Stimulated activated CD8-positive, alpha-beta memory T cell treated with anti-CD3 and anti-CD28 coated beads, Interleukin-15, amount 100 ng/mL, for 4 hours (primary cell): Measurements from ENCODE around the gene SIX3.

ENCODE experiments used
- DNase-seq, 2 donors: peaks; one replicate each; pipeline ENCODE4 v3.0.0-alpha.2; 2020; ENCODE audit warnings: low read depth in 2 of 2

Gene SIX3

DNA sequence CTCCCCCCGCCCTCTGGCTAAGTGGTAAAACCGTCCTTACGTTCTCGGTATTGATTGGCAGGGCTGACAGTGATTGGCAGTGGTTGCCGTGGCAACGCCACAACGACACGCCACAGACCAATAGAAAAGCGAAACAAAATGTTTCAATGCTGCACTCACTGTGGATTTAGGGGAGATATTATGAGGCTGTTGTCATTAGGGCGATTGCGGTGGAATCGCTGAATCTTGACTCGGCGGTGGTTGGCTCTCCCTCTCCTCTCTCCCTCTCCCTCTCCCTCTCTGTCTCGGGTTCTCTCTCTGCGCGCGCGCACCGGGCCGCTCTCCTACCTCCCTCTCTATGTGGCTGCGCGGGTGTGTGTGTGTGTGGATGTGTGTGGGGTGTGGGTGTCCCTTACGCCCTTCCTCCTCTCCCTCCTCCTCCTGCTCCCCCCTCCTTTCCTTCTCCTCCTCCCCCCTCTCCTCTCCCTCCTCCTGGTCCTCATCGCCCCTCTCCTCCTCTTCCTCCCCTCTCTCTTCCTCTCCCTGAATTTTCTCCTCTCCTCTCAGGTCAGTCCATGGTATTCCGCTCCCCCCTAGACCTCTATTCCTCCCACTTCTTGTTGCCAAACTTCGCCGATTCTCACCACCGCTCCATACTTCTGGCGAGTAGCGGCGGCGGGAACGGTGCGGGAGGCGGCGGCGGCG, at the start of gene SIX3:
SIX3 (plus strand) TSS at position 152 of the 684 bp plus-strand sequence; CDS start at position 555, 403 bp downstream.
- no peak for DNase-seq

DNA sequence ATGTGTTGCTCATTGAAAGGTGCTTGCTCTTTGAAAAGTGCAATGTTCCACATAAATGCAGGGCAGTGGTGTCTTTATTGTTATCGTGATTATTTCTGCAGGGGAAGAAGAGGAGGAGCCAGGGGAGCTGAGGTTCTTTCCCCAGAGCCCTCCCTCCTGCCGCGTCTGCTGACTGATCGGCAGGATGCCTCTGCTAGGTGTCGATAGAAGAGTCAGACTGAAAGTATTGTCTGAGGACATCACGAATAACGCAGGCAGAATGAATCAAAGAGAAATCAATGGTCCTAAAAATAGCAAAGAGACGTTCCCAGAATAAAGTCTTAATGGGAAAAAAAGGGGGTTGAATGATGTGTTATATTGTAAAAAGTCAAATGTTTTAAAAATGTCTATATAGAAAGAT, 47.4 kb upstream of the SIX3 start:
- no peak for DNase-seq

DNA sequence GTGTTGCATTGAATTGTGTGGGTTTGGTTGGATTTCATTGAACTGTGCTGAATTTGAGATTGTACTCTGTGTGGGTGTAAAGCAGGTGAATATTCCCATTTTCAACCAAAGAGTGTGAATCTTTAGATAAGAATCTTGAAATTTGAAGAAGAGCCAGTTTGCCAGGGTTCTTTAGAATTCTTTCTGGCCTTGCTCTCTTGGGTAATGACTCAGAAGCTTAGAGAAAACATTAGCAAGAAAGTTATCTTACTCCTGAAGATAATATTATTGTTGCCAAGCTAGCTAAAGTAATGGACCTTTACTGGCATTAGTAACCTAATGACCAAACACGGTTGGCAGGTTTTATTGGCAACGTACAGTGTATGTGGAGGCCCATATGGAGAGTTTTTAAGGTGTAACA, 46.4 kb upstream of the SIX3 start:
- no peak for DNase-seq

DNA sequence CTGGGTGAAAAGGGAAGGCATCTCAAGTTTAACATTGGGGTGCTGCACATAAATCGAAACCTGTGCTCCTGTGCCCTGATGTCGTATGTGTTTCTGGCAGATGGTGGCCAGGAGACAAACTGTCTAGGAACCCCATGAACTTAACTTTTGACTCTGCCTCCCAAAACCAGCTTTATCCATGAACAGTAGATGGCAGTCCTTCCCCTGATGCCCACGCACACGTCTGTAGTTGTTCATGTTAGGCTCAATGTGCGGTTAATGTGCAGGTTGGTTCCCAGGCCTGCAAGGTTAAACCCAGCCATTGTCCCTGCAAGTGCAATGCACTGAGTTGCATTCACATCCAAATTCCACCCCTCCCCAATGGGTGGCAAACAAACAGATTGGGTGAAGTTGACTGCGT, 44.1 kb upstream of the SIX3 start:
- no peak for DNase-seq

DNA sequence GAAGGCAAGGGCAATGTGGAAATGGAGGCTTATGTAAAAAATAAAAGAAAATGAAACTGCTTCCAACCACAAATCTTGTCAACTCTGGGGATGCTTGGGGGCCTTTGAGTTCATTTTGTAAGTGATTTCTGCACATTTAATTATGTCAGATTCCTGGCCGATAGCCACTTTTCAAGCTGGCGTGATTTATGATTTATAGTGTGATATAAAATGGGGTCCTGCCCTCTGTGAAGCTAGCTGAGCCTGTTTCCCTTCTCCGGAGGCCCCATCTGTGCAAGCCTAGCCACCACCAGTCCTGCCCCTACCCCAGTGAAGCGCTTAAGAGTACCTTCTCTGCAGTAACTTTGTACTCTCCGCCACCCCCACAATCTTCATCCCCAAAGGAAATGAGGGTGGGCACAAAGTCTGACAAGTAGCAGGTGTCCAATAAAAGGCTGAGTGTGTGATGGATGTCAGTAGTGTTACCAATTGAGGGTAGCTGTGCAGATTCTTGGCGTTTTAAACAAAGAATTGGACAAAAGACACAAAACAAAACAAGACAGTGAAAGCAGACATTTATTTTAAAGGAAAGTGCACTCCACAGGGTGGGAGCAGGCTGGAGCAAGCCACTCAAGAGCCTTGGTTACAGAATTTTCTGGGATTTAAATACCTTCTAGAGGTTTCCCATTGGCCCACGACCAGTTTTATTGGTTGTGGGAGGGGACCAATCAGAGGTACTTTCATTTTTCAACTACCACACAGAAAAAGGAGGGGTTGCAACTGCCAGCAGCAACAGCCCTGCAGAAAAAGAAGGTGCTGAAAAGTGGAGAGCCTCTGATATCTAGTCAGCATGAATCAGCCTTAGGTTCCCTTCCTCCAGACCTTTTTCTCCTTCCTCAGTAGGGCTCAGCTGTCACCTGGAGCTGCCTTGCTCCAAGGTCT, 39.0 kb upstream of the SIX3 start:
- no peak for DNase-seq

DNA sequence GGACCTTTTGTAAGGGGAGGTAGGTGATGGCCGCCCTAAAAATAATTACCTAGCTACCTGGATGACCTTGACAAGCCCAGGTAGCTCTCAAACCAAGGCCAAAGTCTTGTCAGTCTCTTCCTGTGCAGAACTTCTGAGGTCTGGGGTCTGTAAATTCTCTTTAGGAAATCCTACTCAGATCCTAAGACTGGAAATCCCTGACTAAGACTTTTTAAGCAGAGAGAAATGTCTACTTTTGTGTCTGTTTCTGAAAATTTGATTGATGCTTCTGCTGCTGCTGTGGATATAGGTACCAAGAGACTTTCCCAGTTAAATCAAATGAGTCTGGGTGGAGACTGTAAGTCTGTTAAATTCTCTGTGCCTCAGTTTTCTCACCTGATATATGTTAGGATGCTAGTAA, 36.9 kb upstream of the SIX3 start:
- no peak for DNase-seq

DNA sequence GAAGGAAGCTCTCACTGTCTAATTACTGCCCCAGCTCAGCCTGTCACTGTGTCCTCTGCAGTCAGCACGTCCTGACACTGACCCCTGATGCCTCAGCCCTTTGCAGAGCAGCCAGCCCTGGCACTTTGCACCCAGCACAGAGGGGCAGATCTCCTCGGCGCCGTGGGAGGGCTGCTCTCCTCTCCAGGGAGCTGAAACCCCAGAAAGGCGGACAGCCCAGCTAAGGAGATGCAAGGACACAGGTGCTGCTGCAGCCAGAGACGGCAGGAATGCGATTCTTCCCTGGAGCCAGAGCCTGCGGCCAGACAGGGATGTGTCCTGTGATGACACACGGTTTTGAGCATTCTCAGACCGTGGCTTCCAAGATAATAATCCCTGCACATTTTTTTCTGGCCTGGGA, 34.5 kb upstream of the SIX3 start:
- DNase-seq, result no peak

DNA sequence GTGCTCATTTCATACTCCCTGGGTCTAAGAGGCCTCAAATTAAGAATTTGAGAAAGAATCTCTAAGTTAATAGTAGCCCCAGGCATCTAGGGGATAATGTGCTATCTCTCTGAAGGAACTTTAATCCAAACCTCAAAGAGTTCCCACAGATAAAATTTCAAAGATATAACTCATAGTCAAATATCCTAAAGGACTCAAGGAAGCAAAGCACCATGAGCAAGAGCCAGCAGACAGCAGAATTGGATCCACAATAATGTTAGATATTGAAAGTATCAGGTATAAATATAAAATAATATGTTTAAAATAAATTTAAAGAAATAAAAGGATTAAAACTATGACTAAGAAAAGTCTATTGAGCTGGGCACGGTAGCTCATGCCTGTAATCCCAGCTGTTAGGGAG, 31.7 kb upstream of the SIX3 start:
- no peak for DNase-seq

DNA sequence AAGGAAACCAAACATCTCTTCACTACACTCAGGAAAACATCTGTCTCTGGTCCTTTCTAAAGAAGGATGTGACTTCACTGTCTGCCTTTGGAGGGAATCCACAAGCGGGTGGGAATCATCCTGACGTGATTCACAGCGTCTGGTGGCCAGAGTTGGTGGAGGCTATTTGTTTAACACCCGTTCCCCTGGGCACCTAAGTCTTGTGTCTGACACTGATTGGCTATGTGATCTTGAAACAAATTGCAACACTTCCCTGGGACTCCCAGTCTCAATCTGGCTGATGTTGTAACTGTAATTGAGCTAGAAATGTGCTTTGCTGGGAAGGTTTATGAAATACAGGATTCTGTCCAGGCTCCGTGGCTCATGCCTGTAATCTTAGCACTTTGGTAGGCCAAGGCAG, 28.8 kb upstream of the SIX3 start:
- DNase-seq, result no peak

DNA sequence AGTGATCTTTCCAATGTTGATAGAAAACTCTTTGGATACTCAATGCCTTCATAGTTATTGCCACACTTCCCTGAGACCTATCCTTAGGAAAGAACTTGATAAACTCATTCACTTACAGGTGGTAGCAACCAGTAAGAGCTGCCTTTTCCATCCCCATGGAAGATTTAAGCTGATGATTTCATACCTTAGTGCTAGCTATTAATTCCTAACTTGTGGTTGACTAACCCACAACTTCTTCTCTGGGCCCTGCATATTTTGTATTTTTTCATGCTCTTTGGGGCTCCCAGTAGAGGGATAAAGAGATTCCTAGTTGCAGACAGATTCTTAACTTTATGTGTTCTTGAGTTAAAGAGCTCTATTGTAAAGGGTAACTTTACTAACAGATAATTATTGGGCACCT, 25.2 kb upstream of the SIX3 start:
- DNase-seq, result no peak

DNA sequence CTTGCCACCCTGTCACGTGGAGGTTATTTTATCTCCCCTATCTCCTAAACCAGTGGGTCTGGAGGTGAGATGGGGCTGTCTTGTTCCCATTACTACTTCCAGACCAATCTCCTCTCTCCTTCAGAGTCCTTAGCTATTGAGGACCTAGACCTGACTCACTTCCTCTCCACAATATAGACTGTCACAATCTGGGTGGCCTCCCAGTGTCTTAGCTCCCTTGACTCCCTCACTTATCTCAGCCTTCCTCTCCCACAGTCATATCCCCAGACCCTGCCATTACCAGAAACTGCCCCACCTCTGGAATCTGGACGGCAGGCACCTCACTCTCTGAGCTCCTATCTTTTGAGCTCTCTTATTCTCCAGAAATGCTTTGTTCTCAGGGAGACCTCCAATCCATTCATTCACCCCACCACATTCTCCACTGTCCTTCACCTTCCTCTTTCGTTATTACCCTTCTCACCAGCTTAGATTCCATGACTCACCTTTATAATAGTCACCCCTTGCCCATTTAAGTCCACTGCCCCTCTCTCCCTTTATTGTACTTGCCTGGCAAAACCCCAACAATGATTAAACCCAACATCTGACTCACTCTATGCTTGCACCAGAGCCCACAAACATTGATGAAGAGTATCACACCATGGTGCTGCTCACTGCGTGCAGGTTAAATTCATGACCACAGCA, 23.3 kb upstream of the SIX3 start:
- no peak for DNase-seq

DNA sequence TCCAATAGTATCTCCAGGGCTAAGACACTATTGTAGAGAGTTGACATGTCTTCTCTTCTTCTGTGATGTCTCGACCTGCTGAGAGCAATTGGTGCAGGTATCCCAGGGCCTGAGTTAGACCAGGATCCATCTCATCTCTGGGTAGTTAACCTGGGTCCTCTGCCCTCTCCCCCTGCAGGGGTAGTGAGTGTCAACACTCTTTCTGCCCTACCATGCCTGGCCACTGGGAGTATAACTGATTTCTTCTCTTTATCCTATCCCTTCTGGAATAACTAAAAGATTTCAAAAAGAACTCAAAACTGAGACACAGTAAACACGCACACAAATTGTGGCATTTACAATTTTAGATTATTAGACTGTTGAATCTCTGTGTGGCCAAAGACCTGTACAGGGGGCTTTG, 20.8 kb upstream of the SIX3 start:
- no peak for DNase-seq

DNA sequence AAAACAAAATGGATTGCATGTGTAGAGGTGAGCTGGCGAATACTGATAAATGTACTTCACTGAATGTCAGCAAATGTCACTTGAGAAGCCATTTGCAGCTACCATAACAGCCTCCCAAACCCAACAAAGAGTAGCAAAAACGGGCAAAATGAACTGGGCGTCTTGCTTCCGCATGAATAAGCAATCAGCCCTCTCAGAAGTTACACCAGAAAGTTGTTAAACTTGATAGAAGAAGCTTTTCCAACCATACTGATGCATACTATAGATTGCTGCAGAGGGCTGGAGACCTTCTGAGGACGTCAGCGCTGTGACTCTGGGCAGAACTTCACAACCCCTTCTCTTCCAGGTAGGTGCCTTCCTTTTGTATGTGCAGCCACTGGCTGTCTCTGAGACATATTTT, 18.7 kb upstream of the SIX3 start:
- no peak for DNase-seq

DNA sequence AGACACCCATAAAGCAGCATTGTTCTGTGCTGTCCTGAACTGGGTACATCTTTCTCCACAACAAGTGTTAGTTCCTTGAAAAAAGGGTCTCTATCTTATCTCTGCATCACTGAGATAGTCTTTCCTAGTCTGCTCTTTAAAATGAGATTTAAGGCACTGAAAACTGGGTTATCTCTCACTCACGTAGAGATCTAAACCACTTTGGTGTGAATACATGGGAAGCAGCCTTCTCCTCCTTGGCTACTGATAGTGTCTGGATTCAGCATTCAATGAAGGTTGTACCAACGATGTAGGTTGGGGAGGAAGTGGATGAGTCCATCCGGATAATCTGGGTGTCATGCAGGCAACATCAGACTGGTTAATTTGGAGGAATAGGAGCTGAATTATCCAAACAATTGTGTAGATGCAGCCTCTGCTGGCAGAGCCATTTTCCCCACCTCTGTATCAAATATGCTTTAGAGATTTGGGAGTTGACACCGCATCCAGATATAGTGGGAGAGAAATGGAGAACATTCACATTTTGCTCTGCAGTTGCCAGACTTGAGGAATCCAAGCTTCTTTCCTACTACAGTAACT, 15.9 kb upstream of the SIX3 start:
- DNase-seq, result no peak

DNA sequence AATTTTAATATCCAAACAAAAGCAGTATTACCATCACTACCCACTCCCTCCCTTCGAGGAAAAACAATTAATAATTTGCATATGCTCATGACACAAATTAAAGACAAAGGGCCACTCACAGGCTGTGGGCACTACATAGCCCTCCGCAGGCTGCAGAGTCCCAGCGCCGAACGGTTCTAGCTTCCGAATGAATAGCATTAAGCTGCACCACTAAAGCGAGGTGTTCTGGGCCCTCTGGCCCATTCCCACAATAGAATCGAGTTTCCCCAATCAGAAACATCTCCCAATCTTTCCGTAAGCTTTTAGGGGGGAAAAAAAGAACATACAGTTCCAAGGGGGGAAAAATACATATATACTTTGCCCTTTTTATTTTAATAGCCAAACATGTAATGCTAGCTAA, 14.5 kb upstream of the SIX3 start:
- DNase-seq, result no peak

DNA sequence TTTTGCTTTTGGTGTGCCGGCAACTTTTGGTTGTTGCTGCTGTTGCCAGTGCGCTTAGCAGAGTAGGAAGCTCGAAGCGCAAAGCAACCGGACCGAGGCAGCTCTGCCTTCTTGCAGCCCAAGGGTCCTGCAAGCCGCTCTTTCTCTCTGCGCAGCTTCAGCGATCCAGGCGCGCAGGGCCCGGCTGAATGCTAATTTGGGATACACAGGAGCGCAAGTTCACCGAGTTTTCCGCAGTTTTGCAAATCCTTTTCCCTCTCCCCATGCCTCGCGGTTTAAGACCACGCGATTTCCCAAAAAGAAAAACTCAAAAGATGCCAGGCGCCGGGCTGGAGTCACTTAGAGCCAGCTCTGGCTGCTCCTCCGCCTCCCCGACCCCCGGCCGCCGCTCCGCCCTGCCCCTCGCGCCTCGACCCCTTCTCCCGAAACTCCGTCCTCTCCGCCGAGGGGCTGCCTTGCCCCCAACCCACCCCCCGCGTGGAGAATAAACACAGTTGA, 13.5 kb upstream of the SIX3 start:
- DNase-seq, result no peak

DNA sequence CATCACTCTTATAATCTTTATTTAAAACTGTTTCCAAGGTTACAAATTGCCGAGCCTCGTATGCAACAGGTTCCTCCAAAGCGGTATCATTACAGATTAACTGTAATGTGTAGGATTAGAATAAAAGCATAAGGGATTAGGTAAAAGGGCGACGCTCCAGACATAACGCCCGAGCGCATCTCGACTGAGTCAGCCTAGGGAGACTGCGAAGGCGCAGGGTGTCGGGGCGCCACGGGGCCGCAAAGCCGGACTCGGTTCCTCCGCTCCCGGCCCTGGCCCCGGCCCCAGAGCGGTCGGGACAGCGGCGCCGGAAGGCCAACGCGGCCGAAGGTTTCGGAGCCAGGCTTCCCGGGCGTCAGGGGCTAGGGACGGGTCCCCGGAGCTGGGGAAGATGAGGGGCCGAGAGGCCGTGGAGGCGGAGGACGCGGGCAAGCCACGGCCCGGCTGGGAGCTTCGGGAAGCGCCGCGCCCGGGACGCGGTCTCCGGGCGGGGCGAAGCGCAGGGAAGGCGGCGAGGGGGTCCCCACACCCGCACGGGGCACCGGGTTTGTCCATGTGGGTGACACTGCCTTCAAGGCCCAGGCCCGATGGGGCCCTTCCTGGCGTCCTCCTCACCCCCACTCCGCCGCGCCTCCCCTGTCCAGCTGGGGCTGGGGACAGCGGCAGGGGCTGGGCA, 12.9 kb upstream of the SIX3 start:
- DNase-seq, result no peak

DNA sequence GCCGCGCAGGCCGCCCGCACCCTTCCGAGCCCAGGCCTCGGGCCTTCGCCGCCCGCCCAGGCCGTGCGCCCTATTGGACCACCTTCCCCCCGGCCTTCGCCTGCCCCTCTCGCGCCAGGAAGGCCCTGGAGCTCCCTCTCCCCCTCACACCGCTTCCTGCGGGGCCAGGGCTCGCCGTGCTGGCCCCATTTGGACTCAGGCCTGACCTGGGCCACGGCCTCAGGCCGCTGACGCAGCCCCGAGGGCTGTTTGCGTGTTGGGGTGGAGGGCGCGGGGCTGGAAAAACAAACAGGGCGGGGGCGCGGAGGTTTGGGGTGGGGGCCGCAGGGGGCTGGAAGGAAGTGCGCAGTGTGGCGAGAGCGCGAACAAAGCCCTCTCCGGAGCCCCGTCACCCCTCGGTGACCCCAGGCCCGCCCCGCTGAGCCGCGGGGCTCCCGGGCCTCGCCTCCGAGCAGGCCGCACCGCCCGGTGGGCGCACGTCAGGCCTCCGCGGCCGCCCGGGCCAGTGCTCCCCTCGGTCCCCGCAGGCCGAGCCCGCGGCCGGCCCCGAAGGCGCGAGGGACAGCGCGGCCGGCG, 12.3 kb upstream of the SIX3 start:
- DNase-seq, result no peak

DNA sequence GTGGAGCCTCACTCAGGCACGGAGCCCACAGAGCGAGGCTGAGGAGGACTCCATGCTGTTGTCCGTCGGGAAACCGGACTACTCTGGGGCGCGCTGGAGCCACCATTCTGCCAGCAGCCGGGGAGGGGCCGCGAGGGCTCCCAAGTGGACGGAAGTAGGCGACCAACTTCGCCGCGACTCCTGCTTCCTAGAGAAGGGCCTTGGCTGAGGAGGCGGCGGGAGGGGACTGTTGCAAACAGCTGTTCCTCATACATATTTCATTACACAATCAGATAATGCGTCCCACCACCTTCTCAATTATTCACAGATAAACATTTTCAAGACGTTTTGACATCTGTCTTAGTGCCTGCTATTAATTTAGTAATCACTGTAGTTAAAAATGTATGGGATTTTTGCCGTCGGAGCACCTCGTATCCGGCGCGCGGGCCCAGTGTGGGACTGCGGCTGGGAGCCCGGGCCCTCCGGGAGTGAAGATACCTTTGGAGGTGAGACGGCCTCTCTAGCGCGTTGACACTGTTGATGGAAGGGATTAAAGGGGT, 11.7 kb upstream of the SIX3 start:
- DNase-seq, result no peak

DNA sequence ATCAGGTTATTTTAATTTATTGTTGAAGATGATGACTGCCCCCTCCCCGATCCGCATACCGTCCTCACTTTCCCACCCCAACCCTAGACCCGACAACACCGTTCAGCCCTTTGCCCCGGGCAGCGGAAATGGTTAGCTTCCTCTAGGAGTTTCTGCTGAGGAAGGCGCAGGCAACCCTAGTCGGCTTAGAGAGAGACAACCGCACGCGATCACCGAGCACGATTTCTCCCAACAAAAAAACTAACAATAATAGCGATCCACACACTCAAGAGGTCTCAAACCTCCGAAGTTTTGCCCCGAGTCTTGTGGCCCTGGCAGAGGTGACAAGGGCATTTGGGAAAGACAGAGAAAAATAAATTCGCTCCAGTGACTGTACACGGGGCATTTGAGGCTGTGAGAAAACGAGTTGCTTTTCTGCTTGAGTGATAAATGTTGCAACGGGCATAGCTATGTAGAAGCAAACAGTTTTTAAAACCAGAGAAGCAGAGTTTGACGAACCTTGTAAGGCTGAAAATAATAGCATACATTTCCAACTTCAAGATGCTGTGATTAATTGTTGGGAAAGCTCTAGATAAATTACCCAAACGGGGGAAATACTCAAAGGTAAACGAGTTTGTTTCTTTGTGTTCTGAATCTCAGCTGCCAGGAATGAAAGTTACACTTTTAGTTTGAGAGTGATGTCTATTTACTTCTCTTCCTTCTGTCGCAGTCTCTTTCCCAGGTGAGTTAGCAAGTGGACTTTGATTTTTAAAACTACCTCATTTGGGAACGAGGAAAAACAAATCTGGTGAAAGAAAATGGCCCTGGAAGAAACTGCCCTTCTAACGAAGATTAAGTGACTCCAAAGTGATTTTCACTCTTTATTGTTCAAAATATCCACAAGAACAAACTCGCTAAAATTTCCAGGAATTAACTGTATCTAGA, 11.0 kb upstream of the SIX3 start:
- no peak for DNase-seq
